Measurements from ENCODE around the gene CT45A9. TPM values are rescaled to one million over a fixed set of nuclear protein-coding genes. Genes with fewer than 3 reads are reported as not detected.
"Not testable (repeated sequence)": the region's sequence is repeated elsewhere in the genome, so short reads cannot be mapped to it uniquely, and the experiment has no call there.

Gene CT45A9
- polyA plus RNA-seq (ENCODE audit: low read depth in 6 of 6) = not detected

- not testable (repeated sequence) for H3K9me3 Mint-ChIP-seq; DNase-seq; H3K27ac Mint-ChIP-seq; ATAC-seq (ENCODE audit: low read depth in 2 of 2); H3K36me3 Mint-ChIP-seq; H3K4me1 Mint-ChIP-seq; H3K4me3 Mint-ChIP-seq; H3K27me3 Mint-ChIP-seq
Measured at GRCh38 chrX:135871712-135872111, at the start of gene CT45A9. Gene CT45A9, minus strand, starts transcription at chrX:135871812. Its CDS starts 3,751 bp downstream, at chrX:135868061.

- not testable (repeated sequence) for ATAC-seq (ENCODE audit: low read depth in 2 of 2); H3K36me3 Mint-ChIP-seq; H3K27ac Mint-ChIP-seq; DNase-seq; H3K9me3 Mint-ChIP-seq; H3K4me1 Mint-ChIP-seq; H3K4me3 Mint-ChIP-seq
- peaks cover 0 to 17% (median 0%) of the 10 kb centered on the region in 3 donors for H3K27me3 Mint-ChIP-seq
Measured at GRCh38 chrX:135920516-135920915, 48.9 kb upstream of the CT45A9 start.

GRCh38 chrX:135914404-135914803, 42.8 kb upstream of the CT45A9 start:
- Mint-ChIP-seq H3K4me3 (no peak overlapping the region), H3K27me3 (peaks cover 0 to 34% (median 9%) of the 10 kb centered on the region in 3 donors), H3K9me3 (no peaks in the 10 kb centered on the region), H3K36me3 (no peaks in the 10 kb centered on the region), H3K27ac (peak overlapping the region in 1 of 6 donors; percentile 70), H3K4me1 (no peaks in the 10 kb centered on the region)
- no peak for ATAC-seq (ENCODE audit: low read depth in 2 of 2)
- DNase-seq = no peak

GRCh38 chrX:135910251-135910650, 38.6 kb upstream of the CT45A9 start:
- no peaks in the 10 kb centered on the region for H3K4me1 Mint-ChIP-seq
- no peak for ATAC-seq (ENCODE audit: low read depth in 2 of 2)

GRCh38 chrX:135893294-135893817, 21.7 kb upstream of the CT45A9 start, which contains the start of the genes CT45A10 and SAGE1:
Gene CT45A10, minus strand, starts transcription at chrX:135893444. Its CDS starts 8,100 bp downstream, at chrX:135885344.
Gene SAGE1, plus strand, starts transcription at chrX:135893716. Its CDS starts 2,527 bp downstream, at chrX:135896243.
- H3K36me3 Mint-ChIP-seq = no peaks in the 10 kb centered on the region

More at GRCh38 chrX:135910251-135910650, 38.6 kb upstream of the CT45A9 start:
- DNase-seq = no peak
- Mint-ChIP-seq H3K9me3 (peaks cover 0 to 4% (median 0%) of the 10 kb centered on the region in 7 donors), H3K27me3 (peaks cover 0 to 20% (median 20%) of the 10 kb centered on the region in 3 donors), H3K36me3 (no peaks in the 10 kb centered on the region), H3K27ac (no peak overlapping the region), H3K4me3 (no peak overlapping the region)

GRCh38 chrX:135892781-135893180, 21.2 kb upstream of the CT45A9 start:
- Mint-ChIP-seq H3K27ac (no peak overlapping the region), H3K9me3 (no peaks in the 10 kb centered on the region), H3K4me3 (no peak overlapping the region), H3K27me3 (peaks cover 0 to 4% (median 0%) of the 10 kb centered on the region in 3 donors), H3K4me1 (no peaks in the 10 kb centered on the region), H3K36me3 (no peaks in the 10 kb centered on the region)
- no peak for ATAC-seq (ENCODE audit: low read depth in 2 of 2)
- DNase-seq = no peak

More at GRCh38 chrX:135893294-135893817, 21.7 kb upstream of the CT45A9 start, which contains the start of the genes CT45A10 and SAGE1:
- Mint-ChIP-seq H3K9me3 (no peaks in the 10 kb centered on the region), H3K27me3 (peaks cover 0 to 4% (median 0%) of the 10 kb centered on the region in 3 donors), H3K4me3 (no peak within 1 kb of the TSS), H3K27ac (peak within 1 kb of the TSS in 1 of 6 donors; percentile 72), H3K4me1 (no peaks in the 10 kb centered on the region)
- ATAC-seq (ENCODE audit: low read depth in 2 of 2) = no peak
- DNase-seq = no peak

- no peak overlapping the region for H3K27ac Mint-ChIP-seq
- H3K4me3 Mint-ChIP-seq = peak overlapping the region in 1 of 8 donors; percentile 41
- no peaks in the 10 kb centered on the region for H3K4me1 Mint-ChIP-seq
- no peaks in the 10 kb centered on the region for H3K9me3 Mint-ChIP-seq
- ATAC-seq (ENCODE audit: low read depth in 2 of 2) = no peak
- no peaks in the 10 kb centered on the region for H3K36me3 Mint-ChIP-seq
- H3K27me3 Mint-ChIP-seq = peaks cover 0 to 4% (median 0%) of the 10 kb centered on the region in 3 donors
- no peak for DNase-seq
Measured at GRCh38 chrX:135890087-135890585, 18.5 kb upstream of the CT45A9 start.

GRCh38 chrX:135888976-135889375, 17.4 kb upstream of the CT45A9 start:
- H3K27me3 Mint-ChIP-seq; H3K36me3 Mint-ChIP-seq; H3K27ac Mint-ChIP-seq; H3K4me1 Mint-ChIP-seq; H3K9me3 Mint-ChIP-seq; DNase-seq; ATAC-seq (ENCODE audit: low read depth in 2 of 2); H3K4me3 Mint-ChIP-seq: not testable (repeated sequence)

GRCh38 chrX:135888230-135888629, 16.6 kb upstream of the CT45A9 start:
- H3K4me3 Mint-ChIP-seq; H3K27ac Mint-ChIP-seq; DNase-seq; H3K9me3 Mint-ChIP-seq; H3K36me3 Mint-ChIP-seq; ATAC-seq (ENCODE audit: low read depth in 2 of 2); H3K27me3 Mint-ChIP-seq; H3K4me1 Mint-ChIP-seq: not testable (repeated sequence)

GRCh38 chrX:135882741-135883140, 11.1 kb upstream of the CT45A9 start:
- H3K27me3 Mint-ChIP-seq; H3K4me3 Mint-ChIP-seq; H3K36me3 Mint-ChIP-seq; DNase-seq; H3K9me3 Mint-ChIP-seq; ATAC-seq (ENCODE audit: low read depth in 2 of 2); H3K4me1 Mint-ChIP-seq; H3K27ac Mint-ChIP-seq: not testable (repeated sequence)

GRCh38 chrX:135854438-135854837, 17.2 kb downstream of the CT45A9 start, which contains the start of gene CT45A8:
Gene CT45A8, minus strand, starts transcription at chrX:135854538. Its CDS starts 3,755 bp downstream, at chrX:135850783.
- not testable (repeated sequence) for H3K36me3 Mint-ChIP-seq; ATAC-seq (ENCODE audit: low read depth in 2 of 2)

GRCh38 chrX:135837180-135837579, 34.4 kb downstream of the CT45A9 start, which contains the start of gene CT45A7:
Gene CT45A7, minus strand, starts transcription at chrX:135837280. Its CDS starts 3,747 bp downstream, at chrX:135833533.
- H3K27ac Mint-ChIP-seq, H3K36me3 Mint-ChIP-seq: not testable (repeated sequence)

More at GRCh38 chrX:135854438-135854837, 17.2 kb downstream of the CT45A9 start, which contains the start of gene CT45A8:
- DNase-seq, H3K9me3 Mint-ChIP-seq, H3K4me1 Mint-ChIP-seq, H3K27me3 Mint-ChIP-seq, H3K4me3 Mint-ChIP-seq, H3K27ac Mint-ChIP-seq: not testable (repeated sequence)

GRCh38 chrX:135819912-135820311, 51.7 kb downstream of the CT45A9 start, which contains the start of gene CT45A2:
Gene CT45A2, minus strand, starts transcription at chrX:135820012. Its CDS starts 3,747 bp downstream, at chrX:135816265.
- not testable (repeated sequence) for H3K4me3 Mint-ChIP-seq; H3K27me3 Mint-ChIP-seq; H3K27ac Mint-ChIP-seq; H3K4me1 Mint-ChIP-seq; ATAC-seq (ENCODE audit: low read depth in 2 of 2); H3K36me3 Mint-ChIP-seq; H3K9me3 Mint-ChIP-seq; DNase-seq

More at GRCh38 chrX:135837180-135837579, 34.4 kb downstream of the CT45A9 start, which contains the start of gene CT45A7:
- not testable (repeated sequence) for H3K9me3 Mint-ChIP-seq; H3K4me3 Mint-ChIP-seq; H3K4me1 Mint-ChIP-seq; DNase-seq; ATAC-seq (ENCODE audit: low read depth in 2 of 2); H3K27me3 Mint-ChIP-seq
